ENCODE measurements around the gene PMFBP1.
"Not testable (repeated sequence)": the region's sequence is repeated elsewhere in the genome, so short reads cannot be mapped to it uniquely, and the experiment has no call there.

The PMFBP1 gene

DNA sequence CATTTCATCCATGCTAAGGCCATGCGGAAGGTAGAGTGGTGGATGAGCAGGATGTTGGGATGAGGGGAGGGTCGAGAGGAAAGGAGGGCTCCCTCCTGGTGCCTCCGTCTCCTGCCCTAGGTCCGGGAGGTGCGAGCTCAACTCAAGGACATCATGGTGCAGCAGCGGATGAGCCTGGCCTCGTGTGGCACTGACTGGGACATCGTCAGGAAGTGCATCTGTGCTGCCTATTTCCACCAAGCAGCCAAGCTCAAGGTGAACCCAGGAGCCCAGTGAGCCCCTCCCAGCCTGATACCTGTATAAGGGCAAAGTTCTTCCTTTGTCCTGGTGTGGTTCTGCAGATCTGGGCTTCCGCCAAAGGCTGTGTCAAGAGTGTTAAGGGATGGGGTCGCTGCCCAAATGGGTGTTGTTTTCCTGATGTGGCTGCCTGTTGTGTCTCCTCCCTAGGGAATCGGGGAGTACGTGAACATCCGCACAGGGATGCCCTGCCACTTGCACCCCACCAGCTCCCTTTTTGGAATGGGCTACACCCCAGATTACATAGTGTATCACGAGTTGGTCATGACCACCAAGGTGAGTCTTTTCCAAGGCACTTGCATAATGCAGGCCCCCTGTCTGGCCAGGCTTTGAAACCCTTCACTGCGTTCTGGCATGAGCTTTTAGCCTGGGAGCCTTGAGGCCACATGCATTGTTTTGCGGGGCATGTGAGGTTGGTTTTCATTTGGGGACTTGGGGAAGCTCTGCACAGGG lies 63.4 kb downstream of the PMFBP1 start:
- in situ Hi-C loops (cut with MboI; ENCODE audit: low sequenced_read_pairs): no loop called here

DNA sequence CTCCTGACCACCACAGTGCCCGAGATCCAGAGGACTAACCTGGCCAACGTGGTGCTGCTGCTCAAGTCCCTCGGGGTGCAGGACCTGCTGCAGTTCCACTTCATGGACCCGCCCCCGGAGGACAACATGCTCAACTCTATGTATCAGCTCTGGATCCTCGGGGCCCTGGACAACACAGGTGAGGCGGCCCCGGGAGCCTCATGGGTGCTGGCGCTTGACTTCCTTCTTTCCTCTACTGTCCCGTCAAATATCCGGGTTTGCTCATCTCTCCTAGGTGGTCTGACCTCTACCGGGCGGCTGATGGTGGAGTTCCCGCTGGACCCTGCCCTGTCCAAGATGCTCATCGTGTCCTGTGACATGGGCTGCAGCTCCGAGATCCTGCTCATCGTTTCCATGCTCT lies 64.6 kb downstream of the PMFBP1 start:
- in situ Hi-C loops (cut with MboI; ENCODE audit: low sequenced_read_pairs): no loop called here

DNA sequence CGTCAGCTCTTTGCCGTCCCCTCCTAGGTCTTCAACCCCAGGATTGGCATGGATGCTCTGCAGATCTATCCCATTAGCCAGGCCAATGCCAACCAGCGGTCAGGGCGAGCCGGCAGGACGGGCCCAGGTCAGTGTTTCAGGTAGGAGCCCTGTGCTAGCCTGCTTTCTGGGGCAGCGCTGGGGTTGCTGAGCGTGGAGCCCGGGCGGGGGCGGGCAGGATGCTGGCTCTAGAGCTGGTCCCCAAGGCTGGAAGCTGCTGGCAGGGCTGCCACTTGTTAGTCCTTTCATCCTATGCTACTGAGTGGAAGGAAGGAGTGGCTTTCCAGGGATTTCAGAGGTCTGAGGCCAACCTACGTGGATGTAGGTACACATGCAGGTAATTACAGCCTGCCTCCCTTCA lies 66.0 kb downstream of the PMFBP1 start:
- in situ Hi-C loops (cut with MboI; ENCODE audit: low sequenced_read_pairs): no loop called here

- in situ Hi-C loops (cut with MboI; ENCODE audit: low sequenced_read_pairs): no loop called here
Observed at GRCh38 chr16:72104905-72105304, 67.0 kb downstream of the PMFBP1 start.

GRCh38 chr16:72101195-72101594 lies 70.8 kb downstream of the PMFBP1 start:
- in situ Hi-C loops (cut with MboI; ENCODE audit: low sequenced_read_pairs): no loop called here

- in situ Hi-C loops (cut with MboI; ENCODE audit: low sequenced_read_pairs): no loop called here
Observed at GRCh38 chr16:72099377-72099818, 72.6 kb downstream of the PMFBP1 start.

DNA sequence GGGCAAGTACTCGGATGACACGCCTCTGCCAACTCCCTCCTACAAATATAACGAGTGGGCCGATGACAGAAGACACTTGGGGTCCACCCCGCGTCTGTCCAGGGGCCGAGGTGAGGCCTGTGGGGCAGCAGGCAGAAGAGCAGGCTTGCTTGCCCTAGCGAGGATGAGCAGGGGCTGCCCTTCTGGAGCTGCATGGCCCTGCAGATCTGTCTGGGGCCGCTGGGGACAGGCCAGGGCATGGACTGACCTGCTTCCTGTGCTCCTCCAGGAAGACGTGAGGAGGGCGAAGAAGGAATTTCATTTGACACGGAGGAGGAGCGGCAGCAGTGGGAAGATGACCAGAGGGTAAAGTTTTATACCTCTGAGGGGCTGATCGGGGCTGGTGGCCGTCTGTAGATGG lies 73.0 kb downstream of the PMFBP1 start:
- in situ Hi-C loops (cut with MboI; ENCODE audit: low sequenced_read_pairs): no loop called here

DNA sequence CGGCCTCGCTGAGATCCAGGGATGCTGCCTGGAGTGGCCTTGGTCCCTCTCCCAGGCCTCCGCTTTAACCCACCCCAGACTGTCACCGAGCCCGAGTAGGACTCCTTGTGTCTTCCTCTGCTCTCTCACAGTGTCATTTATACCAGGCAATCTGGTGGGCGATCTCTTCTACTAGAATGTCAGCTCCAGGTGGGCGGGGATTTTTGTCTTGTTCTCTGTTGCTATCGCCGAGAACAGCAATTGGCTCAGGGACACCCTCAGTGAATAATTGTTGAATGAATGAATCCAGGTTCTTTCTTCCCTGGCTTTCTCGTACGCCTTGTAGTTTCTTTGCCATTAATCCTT lies 77.7 kb downstream of the PMFBP1 start:
- in situ Hi-C loops (cut with MboI; ENCODE audit: low sequenced_read_pairs): no loop called here

GRCh38 chr16:72093448-72094265 lies 78.3 kb downstream of the PMFBP1 start, which contains the start of the genes DHX38 and TXNL4B:
Gene DHX38 (plus strand): TSS chr16:72093847. CDS start chr16:72096158, 2,311 bp downstream.
Gene TXNL4B (minus strand): TSS chr16:72093620. CDS start chr16:72090749, 2,871 bp downstream.
- in situ Hi-C loops (cut with MboI; ENCODE audit: low sequenced_read_pairs): no loop called here

DNA sequence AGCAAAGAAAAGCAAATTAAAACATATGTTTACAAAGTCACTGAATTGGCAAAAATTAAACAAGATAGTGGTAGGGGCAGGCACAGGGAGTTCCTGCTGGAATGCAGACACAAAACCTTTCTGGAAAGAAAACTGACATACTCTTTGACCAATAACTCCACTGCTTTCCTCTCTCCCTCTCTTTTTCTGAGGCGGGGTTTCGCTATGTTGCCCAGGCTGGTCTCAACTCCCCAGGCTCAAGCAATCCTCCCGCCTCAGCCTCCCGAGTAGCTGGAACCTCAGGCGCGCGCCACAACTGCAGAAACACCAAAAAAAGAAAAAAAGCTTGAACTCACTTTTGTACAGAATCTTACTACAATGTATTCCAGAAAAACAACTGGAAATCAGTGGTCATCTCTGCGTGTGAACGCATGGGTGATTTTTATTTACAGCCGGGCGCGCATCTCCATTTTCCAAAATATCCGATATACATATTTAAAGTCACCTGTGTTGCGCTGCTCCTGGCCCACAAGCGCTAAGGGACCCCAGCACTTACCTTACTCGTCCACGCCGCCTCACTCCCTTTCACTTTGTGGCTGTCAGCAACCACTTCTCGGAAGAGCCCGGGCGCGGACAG lies 79.0 kb downstream of the PMFBP1 start:
- in situ Hi-C loops (cut with MboI; ENCODE audit: low sequenced_read_pairs): no loop called here

DNA sequence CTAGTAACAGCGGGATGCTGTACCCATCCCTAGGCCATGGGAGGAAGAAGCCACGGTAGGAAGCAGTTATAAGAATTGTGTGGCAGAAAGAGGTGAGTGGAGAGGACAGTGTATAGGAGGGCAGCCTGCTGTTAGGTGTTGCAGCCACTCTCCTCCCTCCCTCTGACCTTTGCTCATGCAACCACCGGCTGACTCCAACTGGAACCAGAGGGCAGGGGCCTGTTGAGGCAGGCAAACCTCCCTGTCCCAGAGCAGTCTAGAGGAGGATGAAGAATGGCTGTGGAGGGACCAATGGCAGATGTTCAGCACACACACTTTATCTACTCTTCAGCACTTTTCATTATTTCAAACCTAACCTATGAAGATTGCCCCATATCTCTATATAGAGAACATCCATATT lies 80.7 kb downstream of the PMFBP1 start:
- in situ Hi-C loops (cut with MboI; ENCODE audit: low sequenced_read_pairs): no loop called here

- in situ Hi-C loops (cut with MboI; ENCODE audit: low sequenced_read_pairs): no loop called here
Observed at GRCh38 chr16:72085002-72085401, 87.0 kb downstream of the PMFBP1 start.

GRCh38 chr16:72084445-72084844 lies 87.5 kb downstream of the PMFBP1 start:
- in situ Hi-C loops (cut with MboI; ENCODE audit: low sequenced_read_pairs): no loop called here

GRCh38 chr16:72083778-72084404 lies 88.1 kb downstream of the PMFBP1 start:
- in situ Hi-C loops (cut with MboI; ENCODE audit: low sequenced_read_pairs): no loop called here

DNA sequence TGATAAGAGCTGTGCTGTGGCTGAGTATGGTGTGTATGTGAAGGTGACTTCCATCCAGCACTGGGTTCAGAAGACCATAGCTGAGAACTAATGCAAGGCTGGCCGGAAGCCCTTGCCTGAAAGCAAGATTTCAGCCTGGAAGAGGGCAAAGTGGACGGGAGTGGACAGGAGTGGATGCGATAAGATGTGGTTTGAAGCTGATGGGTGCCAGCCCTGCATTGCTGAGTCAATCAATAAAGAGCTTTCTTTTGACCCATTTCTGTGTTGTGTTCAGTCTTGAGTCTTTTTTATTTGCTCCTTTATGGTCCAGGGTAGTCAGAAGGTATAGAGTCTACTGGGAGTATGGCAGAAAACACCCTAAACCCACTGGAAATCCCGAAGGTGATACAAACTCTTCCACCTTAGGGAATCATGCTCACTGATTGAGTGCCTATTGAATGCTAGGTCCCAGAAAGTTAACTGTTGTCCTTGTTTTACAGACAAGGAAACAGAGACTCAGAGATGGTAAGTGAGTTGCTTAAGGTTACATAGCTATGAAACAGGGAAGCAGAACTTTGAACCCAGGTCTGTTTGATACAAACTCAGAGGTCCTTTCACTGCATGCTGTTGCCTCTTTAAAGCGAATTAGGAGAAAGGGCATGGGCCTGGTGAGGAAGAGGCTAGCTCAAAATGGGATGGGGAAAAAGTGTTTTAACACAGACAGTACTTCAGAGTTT lies 94.8 kb downstream of the PMFBP1 start:
- in situ Hi-C loops (cut with MboI; ENCODE audit: low sequenced_read_pairs): not testable (repeated sequence)

DNA sequence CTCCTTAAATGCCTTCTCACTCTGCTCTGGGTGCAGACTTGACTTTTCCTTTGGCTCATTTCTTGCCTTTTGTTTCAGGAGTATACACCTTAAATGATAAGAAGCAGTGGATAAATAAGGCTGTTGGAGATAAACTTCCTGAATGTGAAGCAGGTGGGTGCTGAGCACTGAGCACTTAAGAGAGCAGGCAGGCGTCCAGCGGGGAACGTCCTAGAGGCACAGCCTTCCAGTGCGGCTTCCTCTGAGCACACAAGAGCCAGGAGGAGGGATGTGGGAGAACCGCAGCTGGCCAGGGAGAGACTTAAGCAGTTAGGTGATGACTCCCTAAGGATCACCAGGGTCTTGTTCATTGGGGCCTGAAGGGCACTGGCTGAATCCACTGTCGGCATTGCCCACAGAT lies 96.9 kb downstream of the PMFBP1 start:
- in situ Hi-C loops (cut with MboI; ENCODE audit: low sequenced_read_pairs): not testable (repeated sequence)

DNA sequence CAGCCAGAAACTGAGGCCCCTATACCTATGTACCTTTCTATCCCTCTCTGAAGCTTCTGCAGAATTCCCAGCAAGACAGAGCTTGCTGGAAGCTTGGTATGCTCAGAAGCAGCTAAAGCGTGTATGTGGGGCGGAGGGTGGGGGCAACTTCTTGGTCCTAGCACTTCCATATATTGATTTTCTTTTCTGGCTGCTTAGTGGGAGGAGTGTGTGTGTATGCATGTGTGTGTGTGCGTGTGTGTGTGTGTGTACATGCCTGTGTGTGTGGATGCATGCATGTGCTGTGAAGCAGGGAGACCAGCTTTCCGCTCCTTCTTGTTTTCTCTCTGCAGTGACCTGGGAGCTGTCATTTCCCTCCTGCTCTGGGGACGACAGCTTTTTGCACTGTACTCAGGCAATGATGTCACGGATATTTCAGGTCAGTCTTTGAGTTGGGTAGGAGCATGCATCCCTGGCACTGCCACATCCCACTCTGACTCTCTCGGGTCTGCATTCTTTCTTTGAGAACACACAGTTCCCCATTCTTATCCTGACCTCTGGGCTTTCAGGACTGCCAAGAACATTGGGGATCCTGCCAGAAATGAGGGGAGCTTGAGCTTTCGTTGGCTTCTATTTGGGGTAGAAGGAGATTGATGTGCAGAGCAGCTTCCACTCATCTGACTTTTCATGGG lies 98.3 kb downstream of the PMFBP1 start:
- in situ Hi-C loops (cut with MboI; ENCODE audit: low sequenced_read_pairs): no loop called here

DNA sequence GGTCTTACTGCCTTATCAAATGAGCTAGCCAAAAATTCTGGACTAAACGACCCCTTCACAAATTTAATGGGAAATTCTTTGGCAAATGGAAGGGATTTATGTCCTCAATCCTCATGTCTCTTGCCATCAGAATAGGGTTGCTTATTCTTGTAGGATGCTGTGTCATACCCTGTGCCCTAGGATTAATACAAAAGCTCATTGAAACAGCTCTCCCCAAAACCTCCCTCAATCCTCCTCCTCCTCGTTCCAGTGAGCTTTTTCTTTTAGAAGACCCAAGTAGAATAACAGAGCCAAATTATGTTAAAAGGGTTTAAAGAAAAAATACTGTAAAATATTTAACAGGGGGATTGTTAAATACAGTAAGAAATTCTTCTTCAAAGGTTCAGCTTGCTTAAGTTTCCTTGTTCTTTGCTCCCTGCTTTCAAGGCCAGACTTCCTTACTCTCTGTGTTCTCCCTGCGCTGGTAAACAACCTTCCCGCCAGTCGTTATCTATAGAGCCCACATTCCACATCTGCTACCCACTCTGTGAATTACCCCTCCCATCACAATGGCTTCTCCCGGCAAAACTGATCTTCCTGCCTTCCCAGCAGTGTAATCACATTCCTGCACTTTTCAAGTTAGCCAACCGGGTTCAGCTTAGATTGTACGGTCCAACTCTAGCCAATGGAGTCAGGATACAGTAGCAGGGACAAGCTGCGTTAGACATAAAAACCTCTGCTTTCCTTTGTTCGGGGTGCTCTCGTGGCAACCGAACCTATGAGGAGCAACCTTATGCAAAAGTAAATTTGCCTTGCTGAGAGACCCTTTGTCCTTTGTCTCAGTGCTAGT lies 99.2 kb downstream of the PMFBP1 start:
- in situ Hi-C loops (cut with MboI; ENCODE audit: low sequenced_read_pairs): no loop called here

Data from hTERT RPE-1 (cell line).